Mucosa of descending colon (tissue), 3 donors: ENCODE results near the gene CBY2. TPM values are rescaled to one million over a fixed set of nuclear protein-coding genes. Genes with fewer than 3 reads are reported as not detected.

Source experiments
- ATAC-seq: fragments of 200-7000 bp; cut with Tn5 transposase; one replicate; pipeline ENCODE4 v1.9.1; 2020; ENCODE audit warnings: mild to moderate bottlenecking, moderate library complexity
- DNase-seq, 3 donors: peaks; one replicate each; pipeline ENCODE4 v3.0.0-alpha.2; 2020
- H3K36me3 ChIP-seq: fragments of 200-600 bp; one replicate; pipeline ENCODE4 v1.8.0; 2021; ENCODE audit warnings: low read depth, mild to moderate bottlenecking
- H3K4me1 ChIP-seq: fragments of 200-600 bp; one replicate; pipeline ENCODE4 v1.8.0; 2021; ENCODE audit warnings: low read depth, mild to moderate bottlenecking
- H3K4me3 ChIP-seq: fragments of 200-600 bp; one replicate; pipeline ENCODE4 v1.8.0; 2021; ENCODE audit warnings: mild to moderate bottlenecking
- H3K9me3 ChIP-seq: fragments of 200-600 bp; one replicate; pipeline ENCODE4 v1.8.0; 2021; ENCODE audit warnings: mild to moderate bottlenecking
- CTCF ChIP-seq: fragments of 200-600 bp; IDR thresholded peaks from one replicate; pipeline ENCODE4 v1.8.0; 2022; ENCODE audit warnings: antibody characterized with exemption, mild to moderate bottlenecking
- intact Hi-C, 2 donors: fragments of 100-400 bp; cut with DNase I in 1 of 2; cut with micrococcal nuclease in 1 of 2; formaldehyde crosslinking; loops; one replicate each; pipeline versions ENCODE4 v1.11.0 to v1.11.1; 2022; cut with DNase I, micrococcal nuclease
- total RNA-seq, 3 donors: library from RNA; stranded (reverse); fragmentation: NEBNext Ultra II Directional in 2 of 3; extraction: Animal tissue kit (Norgen Biotek cat#: 25700) in 2 of 3; gene quantifications; one replicate each; pipeline versions ENCODE4 v1.2.1 to v1.2.4, GENCODE V29; 2021 to 2023
- donor health status: DM: no; HTN: no; CAD: no; lungs with moderate emphysema.
- donor health status: DM: no; HTN: no; CAD: no.
- donor health status: DM: no; HTN: yes; CAD: no.

The CBY2 gene
- total RNA-seq, 3 donors from 2014 or later, result not detected

- intact Hi-C loops, result no loop called here
- TF ChIP-seq CTCF, result no peak
- Histone ChIP-seq H3K36me3 (no peaks in the 10 kb centered on the region), H3K4me1 (no peaks in the 10 kb centered on the region), H3K4me3 (no peak overlapping the region), H3K9me3 (no peaks in the 10 kb centered on the region)
- DNase-seq (no peak), ATAC-seq (no peak)
These were observed 13.5 kb upstream of the CBY2 start for GRCh38 chr13:45688577-45688976.

- H3K9me3 ChIP-seq, result no peaks in the 10 kb centered on the region
- TF ChIP-seq CTCF, result no peak
- H3K4me1 ChIP-seq, result no peaks in the 10 kb centered on the region
- H3K36me3 ChIP-seq, result no peaks in the 10 kb centered on the region
- DNase-seq (no peak), ATAC-seq (no peak)
- intact Hi-C loops, result no loop called here
- H3K4me3 ChIP-seq, result no peak overlapping the region
These were observed 11.5 kb upstream of the CBY2 start for GRCh38 chr13:45690636-45691035.

- Histone ChIP-seq H3K4me3 (no peak overlapping the region), H3K9me3 (no peaks in the 10 kb centered on the region), H3K36me3 (no peaks in the 10 kb centered on the region), H3K4me1 (no peaks in the 10 kb centered on the region)
- DNase-seq (no peak), ATAC-seq (no peak)
- no peak for TF ChIP-seq CTCF
- intact Hi-C loops, result no loop called here
These were observed 10.9 kb upstream of the CBY2 start for GRCh38 chr13:45691251-45691650.

GRCh38 chr13:45691667-45692066 is 10.5 kb upstream of the CBY2 start:
- TF ChIP-seq CTCF, result no peak
- H3K36me3 ChIP-seq, result no peaks in the 10 kb centered on the region
- no peaks in the 10 kb centered on the region for H3K9me3 ChIP-seq
- intact Hi-C loops, result no loop called here
- ATAC-seq (no peak), DNase-seq (no peak)
- H3K4me3 ChIP-seq, result no peak overlapping the region
- no peaks in the 10 kb centered on the region for H3K4me1 ChIP-seq

GRCh38 chr13:45695198-45695730 is 6.9 kb upstream of the CBY2 start:
- Histone ChIP-seq H3K4me3 (no peak overlapping the region), H3K36me3 (no peaks in the 10 kb centered on the region), H3K9me3 (no peaks in the 10 kb centered on the region), H3K4me1 (no peaks in the 10 kb centered on the region)
- ATAC-seq, result no peak
- no peak for DNase-seq
- TF ChIP-seq CTCF, result no peak
- intact Hi-C loops, result no loop called here
